ENCODE measurements around the gene FAM151B.
"Not testable (repeated sequence)": the region's sequence is repeated elsewhere in the genome, so short reads cannot be mapped to it uniquely, and the experiment has no call there.

Gene FAM151B

DNA sequence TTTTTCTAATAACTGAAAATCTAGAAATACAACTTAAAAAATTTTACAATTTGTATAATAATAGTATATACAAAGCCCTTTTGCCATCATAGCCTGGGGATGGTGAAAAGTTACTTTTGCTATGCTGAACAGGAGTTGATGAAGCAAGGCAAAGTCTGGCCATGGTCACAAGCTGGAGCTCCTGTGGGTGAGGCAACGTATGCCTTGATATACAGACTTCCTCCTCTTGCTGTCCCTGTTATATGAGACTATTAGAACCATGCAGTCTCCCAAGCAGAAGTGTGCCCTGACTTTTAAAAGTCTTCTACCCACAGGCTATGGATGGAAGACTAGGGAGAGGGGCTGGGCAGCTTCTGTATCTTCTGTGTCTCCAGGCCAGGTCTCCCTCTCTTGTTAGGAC lies 15.7 kb downstream of the FAM151B start:
- no peak for DNase-seq (ENCODE audit: low read depth in 2 of 2)

- DNase-seq (ENCODE audit: low read depth in 2 of 2): no peak
These were observed 16.9 kb downstream of the FAM151B start for GRCh38 chr5:80504833-80505232.

GRCh38 chr5:80507663-80508062 lies 19.8 kb downstream of the FAM151B start:
- DNase-seq (ENCODE audit: low read depth in 2 of 2): no peak

GRCh38 chr5:80508844-80509243 lies 20.9 kb downstream of the FAM151B start:
- no peak for DNase-seq (ENCODE audit: low read depth in 2 of 2)

- DNase-seq (ENCODE audit: low read depth in 2 of 2): no peak
These were observed 21.5 kb downstream of the FAM151B start for GRCh38 chr5:80509362-80509761.

DNA sequence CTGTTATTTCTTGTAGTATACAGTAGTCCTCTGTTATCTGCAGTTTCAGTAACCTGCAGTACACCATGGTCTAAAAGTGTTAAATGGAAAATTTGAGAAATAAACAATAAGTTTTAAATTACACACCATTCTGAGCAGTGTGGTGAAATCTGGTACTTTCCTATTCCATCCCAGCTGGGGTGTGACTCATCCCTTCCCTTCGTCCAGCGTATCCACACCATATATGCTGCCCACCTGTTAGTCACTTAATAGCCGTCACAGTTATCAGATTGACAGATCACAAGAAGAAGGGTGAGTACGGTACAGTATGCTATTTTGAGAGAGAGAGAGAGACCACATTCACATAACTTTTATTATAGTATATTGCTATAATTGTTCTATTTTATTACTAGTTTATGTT lies 28.9 kb downstream of the FAM151B start:
- peak in 1 of 2 experiments; percentile 3 for DNase-seq (ENCODE audit: low read depth in 2 of 2)

- DNase-seq (ENCODE audit: low read depth in 2 of 2): no peak
These were observed 52.8 kb downstream of the FAM151B start for GRCh38 chr5:80540691-80541090.

- DNase-seq (ENCODE audit: low read depth in 2 of 2): no peak
These were observed 53.5 kb downstream of the FAM151B start for GRCh38 chr5:80541392-80541791.

GRCh38 chr5:80554646-80555045 lies 66.7 kb downstream of the FAM151B start:
- DNase-seq (ENCODE audit: low read depth in 2 of 2): no peak

- DNase-seq (ENCODE audit: low read depth in 2 of 2): no peak
These were observed 67.2 kb downstream of the FAM151B start for GRCh38 chr5:80555099-80555498.

- no peak for DNase-seq (ENCODE audit: low read depth in 2 of 2)
These were observed 71.3 kb downstream of the FAM151B start for GRCh38 chr5:80559244-80559643.

GRCh38 chr5:80565330-80565729 lies 77.4 kb downstream of the FAM151B start:
- no peak for DNase-seq (ENCODE audit: low read depth in 2 of 2)

DNA sequence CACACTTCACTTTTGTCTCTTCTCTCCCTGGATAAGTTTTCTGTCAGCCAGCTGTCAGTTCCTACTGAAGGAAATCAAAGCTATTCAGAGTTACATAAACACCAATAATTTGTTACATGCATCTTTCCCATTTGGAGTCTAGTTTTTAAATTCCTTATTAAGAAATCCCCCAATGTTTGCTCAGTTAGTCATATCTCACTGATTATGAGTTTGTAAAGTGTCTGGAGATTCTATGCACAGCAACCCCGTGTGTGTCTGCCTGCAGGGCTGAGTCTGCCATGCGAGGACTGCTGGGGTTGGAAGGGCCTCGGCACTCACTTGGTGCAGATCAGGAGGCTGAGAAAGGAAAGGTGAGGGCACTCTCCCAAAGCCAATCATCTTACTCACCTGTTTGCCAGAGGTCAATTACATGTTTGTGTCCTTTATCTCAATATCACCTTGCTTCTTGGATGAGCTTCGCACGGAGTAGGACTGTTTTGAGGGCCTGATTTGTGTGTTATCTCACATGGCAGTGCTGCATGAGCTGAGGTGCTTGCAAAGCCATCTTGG lies 78.9 kb downstream of the FAM151B start:
- DNase-seq (ENCODE audit: low read depth in 2 of 2): no peak

DNA sequence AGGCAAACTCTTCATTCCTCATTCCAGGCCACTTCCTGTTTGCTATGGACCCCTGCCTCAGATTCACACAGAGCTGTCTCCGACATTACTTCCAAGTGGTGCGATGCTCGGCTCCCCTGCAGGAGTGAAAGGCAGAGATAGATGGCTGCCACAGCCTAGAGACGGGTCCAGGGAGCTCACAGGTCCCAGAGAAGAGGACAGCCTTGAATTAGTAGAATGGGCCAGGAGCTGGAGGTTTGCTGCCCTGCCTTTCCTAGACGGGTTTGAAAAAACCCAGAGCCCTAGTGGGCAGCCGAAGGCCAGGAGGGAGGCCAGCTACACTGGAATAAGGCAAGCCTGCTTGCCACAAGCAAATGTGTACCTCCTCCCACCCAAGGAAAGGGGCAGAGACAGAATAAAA lies 80.4 kb downstream of the FAM151B start:
- no peak for DNase-seq (ENCODE audit: low read depth in 2 of 2)

DNA sequence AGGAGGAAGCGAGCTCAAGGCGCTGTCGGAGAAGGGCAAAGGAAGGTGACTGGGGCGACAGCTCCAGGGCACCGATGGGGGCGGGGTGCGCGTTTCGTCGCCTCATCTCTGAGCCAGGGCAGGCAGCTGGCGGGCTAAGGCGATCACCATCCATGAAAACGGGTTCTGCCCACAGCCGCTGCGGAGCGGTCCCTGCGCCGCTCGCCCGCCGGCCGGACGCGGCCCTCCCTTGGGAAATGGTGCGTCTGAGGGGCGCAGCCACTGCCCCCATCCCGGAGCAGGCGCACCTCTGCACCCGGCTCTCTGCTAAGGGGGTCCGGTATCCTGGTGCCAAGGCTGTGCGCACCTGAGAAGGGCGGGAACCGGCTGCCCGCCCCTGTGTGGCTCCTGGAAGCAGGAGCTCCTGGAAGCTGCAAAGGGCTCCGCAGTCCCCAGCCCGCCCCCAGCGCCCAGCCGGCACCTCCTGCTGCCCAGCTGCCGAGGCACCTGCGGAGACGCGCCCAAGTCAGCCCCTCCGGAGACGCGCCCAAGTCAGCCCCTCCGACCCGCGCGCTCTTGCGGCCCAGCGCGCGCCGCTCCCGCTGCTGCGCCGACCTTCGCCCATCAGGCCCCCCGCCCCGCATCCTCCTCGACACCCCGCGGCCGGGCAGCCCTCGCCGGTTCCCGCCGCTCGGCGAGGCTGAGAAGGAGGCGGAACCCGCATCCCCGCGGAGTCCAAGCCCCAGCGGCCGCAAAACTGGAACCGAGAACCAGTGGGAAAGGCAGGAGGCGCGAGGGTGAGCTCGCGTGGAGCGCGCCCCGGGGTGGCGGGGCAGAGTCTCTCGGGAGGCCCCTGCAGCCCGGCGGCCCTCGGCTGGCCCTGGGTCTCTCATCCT lies 81.4 kb downstream of the FAM151B start:
- no peak for DNase-seq (ENCODE audit: low read depth in 2 of 2)

DNA sequence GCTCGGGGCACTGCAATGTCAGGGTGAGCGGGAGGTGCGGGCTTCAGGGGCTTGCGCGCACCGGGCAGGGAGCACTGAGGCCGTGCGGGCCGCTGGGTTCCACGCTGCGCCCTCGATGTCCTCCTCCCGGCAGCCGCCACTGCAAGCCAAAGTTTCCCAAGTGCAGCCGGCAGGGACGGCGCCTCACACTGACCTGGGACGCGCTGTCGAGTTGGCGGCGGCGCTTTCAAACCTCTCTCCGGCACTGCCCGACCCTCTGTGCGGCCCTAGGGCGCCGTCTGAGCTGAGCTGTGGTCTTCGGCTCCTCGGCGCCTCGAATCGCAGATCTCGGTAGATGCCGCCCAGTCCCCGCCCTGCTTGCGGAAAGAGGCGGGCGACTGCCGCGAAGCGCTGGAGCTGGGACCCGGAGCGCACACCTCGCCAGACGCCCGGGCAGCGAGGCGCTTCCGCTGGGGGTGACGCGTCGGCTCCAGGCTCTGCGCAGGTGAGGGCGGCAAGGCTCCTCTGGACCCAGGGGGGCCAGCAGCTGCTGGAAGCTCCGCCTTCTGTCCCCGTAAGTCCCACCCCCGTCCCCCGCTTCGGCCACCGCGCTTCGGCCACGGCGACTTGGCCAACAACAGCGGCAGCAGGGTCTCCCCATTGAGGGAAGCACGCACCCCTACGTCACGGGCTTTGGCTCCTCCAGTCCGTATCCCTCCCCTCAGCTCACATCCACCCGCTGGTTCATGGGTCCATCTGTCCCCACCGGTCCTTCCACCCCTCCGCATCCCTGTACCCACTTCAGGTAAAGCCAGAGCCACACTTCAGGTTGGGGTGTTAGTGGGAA lies 82.3 kb downstream of the FAM151B start, which contains the start of gene ANKRD34B:
ANKRD34B (minus strand) TSS at position 320 of the 826 bp plus-strand sequence. CDS start 10,261 bp downstream, outside the sequence.
- DNase-seq (ENCODE audit: low read depth in 2 of 2): no peak

- no peak for DNase-seq (ENCODE audit: low read depth in 2 of 2)
These were observed 85.2 kb downstream of the FAM151B start for GRCh38 chr5:80573062-80573461.

DNA sequence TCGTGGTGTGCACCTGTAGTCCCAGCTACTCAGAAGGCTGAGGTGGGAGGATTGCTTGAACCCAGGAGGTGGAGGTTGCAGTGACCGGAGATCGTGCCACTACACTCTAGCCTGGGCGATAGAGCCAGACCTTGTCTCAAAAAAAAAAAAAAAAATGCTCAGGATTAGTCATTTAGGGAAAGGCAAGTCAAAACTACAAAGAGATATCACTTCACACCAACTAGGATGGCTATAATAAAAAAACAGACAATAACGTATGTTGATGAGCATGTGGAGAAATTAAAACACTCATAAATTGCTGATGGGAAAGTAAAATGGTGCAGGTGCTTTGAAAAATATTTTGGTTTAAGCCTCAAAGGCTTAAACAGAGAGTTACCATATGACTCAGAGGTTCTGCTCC lies 88.5 kb downstream of the FAM151B start:
- DNase-seq (ENCODE audit: low read depth in 2 of 2): no peak

DNA sequence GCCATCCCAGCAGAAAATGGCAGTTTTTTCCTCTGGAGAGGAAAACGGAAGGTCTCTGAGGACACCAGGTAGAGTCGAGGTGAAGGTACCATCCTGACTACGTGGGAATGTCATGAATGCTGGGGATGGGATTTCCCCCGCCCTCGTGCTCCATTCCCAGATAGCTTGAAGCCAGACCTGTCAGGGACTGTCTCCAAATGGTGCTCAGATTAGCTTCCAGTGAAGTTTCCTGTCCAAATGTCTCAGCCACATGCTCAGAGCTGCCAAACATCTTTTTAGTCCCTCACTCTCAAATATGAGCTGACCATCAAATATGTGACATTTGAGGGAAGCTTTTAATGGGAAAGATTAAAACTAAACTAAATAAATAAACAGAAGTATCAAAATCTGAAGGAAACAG lies 89.8 kb downstream of the FAM151B start:
- DNase-seq (ENCODE audit: low read depth in 2 of 2): no peak

GRCh38 chr5:80579050-80579449 lies 91.2 kb downstream of the FAM151B start:
- DNase-seq (ENCODE audit: low read depth in 2 of 2): no peak

DNA sequence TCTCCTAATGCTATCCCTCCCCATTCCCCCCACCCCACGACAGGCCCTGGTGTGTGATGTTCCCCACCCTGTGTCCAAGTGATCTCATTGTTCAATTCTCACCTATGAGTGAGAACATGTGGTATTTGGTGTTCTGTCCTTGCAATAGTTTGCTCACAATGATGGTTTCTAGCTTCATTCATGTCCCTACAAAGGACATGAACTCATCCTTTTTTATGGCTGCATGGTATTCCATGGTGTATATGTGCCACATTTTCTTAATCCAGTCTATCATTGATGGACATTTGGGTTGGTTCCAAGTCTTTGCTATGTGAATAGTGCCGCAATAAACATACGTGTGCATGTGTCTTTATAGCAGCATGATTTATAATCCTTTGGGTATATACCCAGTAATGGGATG lies 92.4 kb downstream of the FAM151B start:
- not testable (repeated sequence) for DNase-seq (ENCODE audit: low read depth in 2 of 2)

- no peak for DNase-seq (ENCODE audit: low read depth in 2 of 2)
These were observed 96.9 kb downstream of the FAM151B start for GRCh38 chr5:80584770-80585169.
